Ecto neural progenitor cell (in vitro differentiated cells): ENCODE measurements around the gene CERS3.

Experiments used
- DNase-seq: peaks from one replicate; pipeline ENCODE4 v3.0.0-alpha.2; 2018; ENCODE audit warnings: low spot score

The CERS3 gene

GRCh38 chr15:100529556-100529955, 806 bp upstream of the CERS3 start:
- no peak for DNase-seq

DNA sequence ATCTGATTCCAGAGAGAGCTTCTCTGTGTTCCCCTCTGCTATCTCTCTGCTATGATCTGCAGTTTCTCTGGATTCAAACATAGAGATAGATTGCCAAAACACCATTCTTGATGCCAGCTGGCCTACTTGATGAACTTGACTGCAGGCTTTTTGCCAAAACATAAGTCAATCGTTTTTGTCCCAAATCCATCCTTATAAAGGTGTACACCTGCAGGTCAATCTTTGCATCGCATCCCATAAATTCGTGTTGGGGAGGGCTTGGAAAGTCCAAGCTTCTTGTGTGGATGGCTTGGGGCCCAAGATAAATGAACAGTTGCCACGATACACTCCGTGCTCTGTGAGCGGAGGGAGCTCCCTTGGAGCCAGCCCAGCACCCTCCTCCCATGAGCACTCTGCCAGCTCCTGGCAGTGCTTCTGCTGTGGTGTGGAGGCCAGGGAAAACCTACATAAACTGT, 2.7 kb downstream of the CERS3 start:
- no peak for DNase-seq

DNA sequence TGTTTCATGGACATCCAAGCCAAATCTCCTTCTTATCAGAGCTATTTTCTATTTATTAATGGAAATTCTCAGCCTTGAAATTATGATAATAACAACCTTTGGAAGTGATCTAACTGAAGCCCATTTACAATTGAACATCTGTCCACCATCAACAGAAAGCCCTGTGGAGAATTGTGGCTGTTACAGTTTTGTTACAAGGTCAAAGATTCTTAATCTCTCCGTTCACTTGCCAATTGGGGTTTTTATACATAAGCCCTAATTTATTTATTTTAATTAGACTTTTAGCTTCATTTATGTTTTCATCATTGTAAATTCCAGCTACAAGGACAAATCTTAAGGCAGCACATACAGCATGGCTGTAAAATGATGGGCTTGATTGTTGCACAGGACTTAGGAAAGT, 3.3 kb downstream of the CERS3 start:
- DNase-seq: no peak

DNA sequence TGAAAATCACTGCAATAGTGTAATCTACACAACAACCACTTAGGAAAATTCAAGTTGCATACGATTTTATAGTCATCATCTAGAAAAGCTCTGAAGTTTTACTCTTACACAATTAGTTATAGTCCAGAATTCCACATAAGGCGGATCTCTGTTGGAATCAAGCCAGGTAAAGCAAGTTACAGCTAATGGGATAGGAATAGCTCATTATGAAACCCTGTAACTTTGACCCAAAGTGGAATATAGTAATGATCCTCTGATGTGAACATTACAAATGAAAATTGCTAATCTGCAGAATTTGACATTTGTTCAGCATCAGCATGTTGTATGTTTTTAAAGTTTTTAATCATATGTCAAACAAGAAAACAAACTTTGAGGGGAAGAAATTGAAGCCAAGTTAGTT, 4.4 kb downstream of the CERS3 start:
- no peak for DNase-seq

GRCh38 chr15:100521907-100522306, 6.8 kb downstream of the CERS3 start:
- no peak for DNase-seq

DNA sequence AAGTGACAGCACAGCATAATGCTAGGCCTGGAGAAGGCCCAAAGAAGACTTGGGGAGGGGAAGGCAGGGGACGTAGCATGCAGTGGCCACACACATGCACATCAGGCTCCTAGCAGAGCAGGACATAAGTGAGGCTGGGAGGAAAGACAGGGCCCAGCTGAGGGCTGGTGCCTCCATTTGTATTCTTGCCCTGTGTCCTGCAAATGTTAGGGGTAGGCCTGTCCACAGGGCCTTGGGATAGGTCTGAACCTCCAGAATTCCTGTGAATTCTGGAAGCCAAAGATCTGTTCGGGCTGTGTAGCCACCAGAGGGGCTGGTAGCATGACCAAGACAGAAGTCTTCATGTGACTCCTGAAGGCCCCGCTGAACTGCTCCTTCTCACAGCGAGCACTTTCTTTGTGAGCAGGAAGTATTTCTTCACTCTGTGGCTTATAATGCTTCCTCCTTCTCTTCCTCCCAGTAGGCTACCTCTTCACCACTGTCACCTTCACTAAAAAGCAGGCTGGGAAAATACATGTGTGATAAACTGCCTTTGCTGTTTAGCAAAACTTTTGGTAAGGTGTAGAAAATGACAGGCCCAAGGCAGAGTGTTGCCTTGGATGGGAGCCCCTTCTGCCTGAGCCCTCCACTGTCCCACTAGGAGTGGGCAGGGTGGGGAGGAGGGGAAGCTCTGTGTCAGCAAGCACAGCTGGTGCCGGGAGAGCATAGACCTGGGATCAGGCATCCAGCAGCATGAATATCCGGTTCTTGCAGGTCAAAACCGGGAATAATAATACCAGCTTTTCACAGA, 8.4 kb downstream of the CERS3 start:
- no peak for DNase-seq

- DNase-seq: no peak
Observed at GRCh38 chr15:100517846-100518245, 10.9 kb downstream of the CERS3 start.

- no peak for DNase-seq
Observed at GRCh38 chr15:100516643-100517512, 11.9 kb downstream of the CERS3 start.

- no peak for DNase-seq
Observed at GRCh38 chr15:100515758-100516157, 13.0 kb downstream of the CERS3 start.

GRCh38 chr15:100508641-100509300, 20.0 kb downstream of the CERS3 start:
- DNase-seq: no peak

- DNase-seq: no peak
Observed at GRCh38 chr15:100502651-100503050, 26.1 kb downstream of the CERS3 start.

GRCh38 chr15:100501117-100501516, 27.6 kb downstream of the CERS3 start:
- no peak for DNase-seq

DNA sequence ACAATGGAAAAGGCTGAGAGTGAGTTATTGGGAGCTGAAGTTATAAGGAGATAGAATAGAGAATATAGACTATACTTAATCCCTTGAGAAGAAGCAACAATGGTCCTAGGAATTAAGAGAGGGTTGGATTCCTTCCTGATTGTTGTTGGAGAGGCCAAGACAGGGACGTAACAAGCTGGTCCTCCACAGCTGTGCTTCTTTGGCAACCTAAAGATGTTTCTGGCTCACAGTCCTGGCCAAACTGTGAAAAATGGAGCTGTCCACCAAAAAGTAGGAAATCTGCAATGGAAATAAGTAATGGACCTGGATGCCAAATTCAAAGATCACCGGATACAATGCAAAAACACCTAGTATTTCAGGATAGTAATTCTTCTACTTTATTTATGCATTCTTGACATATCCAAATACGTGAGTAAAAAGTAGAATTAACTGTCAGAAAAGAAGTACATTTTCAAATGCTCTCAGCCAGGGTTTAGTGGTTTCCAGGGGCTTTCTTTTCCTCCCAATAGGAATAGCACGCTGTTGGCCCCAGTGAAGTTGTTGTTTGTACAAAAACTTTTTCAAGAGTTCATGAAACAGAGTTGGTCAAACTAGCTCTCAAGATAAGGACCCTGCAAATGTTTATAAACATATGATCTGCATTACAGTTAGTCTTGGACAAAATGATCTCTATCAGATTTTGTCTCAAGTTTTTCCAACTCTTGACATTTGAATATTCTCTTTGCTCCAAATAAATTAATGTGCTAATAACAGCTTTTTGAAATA, 28.3 kb downstream of the CERS3 start:
- DNase-seq: no peak

- no peak for DNase-seq
Observed at GRCh38 chr15:100495861-100496260, 32.9 kb downstream of the CERS3 start.

- no peak for DNase-seq
Observed at GRCh38 chr15:100493213-100493612, 35.5 kb downstream of the CERS3 start.

DNA sequence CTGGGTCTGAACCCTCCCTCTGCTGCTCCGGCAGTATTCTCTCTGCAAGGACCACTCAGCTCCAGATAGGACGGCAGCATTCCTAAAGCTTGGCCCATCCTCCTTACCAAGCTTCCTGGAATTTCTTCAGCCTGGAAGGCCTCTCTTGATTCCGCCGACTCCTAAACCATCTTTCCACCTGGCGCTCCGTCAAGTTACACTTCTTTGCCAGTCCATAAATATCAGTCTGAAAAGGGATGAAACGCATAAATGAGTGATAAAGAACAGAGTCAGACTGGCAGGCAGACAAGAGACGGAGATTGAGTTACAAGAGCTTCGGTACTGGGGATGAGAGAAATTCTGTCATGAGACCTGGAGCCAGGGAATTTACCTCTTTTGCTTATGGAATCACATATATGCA, 44.3 kb downstream of the CERS3 start:
- no peak for DNase-seq

DNA sequence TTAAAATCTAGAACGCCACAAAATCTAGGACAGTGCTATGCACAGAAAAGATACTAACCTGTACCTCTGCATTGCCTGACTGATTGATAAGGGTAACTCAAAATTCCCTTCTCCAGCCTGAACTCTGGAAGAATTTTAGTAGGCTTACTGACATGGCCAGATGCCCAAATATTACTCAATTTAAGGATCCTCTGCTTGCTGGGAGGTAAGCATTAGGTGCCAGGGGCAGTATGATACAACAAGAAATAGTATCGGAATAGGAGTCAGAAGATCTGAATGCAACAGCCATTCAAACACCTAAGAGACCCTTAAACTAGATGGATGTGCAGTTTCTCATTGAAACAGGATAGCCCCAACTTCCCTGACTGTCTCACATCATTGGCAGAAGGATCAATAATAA, 45.4 kb downstream of the CERS3 start:
- DNase-seq: no peak

DNA sequence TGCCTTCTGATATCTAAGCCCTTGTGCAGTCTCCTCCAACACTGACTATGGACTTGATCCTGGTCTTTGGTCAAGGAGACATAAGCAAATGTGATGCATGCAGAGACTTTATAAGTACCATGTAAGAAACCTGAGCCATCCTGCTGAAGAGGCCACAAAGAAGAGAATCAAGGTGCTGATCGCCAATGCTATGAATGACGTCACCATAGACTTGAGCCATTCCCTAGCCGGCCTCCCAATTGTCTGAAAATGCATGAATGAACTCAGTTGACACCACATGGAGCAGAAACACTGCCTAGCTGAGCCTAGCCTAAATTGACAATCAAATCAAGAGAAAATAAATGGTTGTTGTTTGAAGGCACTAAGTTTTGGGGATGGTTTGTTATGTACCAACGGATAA, 51.9 kb downstream of the CERS3 start:
- DNase-seq: no peak

DNA sequence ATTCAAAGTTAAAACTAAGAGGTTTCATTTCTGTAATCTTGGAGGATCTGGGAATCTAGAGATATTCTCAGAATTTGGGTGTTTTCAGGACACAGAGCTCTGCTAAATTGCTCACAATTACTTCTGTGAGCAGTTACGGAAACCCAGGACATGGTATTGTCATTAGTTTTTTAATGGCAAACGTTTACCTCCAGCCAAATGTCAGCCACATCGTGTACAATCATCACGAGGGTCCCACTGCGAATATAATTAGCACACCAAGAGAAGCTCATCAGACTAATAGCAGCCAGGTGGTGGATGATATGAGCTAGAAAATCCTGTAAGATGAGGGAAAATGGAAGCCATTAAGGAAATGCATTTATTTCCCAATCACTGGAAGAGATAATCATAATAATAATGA, 56.0 kb downstream of the CERS3 start:
- DNase-seq: no peak

DNA sequence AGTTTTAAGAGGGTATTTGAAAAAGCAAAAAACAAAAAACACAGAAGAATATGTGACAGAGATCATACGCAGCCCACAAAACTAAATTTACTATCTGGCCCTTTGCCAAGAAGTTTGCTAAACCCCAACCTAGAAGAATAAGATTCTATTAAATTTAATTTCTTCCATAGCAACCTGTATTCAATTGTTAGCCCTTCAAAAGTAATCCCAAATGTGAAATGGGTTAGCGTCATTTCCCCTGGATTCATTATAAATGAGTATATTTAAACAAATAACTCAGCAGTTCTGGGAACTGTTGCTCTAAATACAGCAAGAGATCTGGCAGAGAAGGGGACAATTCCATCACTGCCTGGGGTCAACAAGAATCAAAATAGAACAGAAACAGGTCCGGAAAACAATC, 56.8 kb downstream of the CERS3 start:
- no peak for DNase-seq

DNA sequence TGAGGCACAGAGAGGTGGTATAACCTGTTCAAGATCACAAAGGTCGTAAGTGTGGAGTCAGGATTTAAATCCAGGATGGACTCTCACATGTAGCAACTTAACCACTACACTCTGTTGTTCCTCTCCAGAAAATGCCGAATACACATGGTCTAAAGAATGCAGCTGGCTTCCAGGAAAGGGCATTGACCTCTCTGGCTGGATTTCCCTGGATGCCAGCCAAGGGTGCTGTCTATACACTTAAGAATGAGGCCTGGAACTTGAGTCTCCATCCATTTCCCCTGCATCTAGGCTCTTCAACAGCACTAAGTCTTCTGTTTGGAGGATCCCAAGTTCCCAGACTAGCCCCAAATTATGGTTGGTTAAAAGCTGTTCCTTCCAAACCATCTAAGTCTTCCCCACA, 60.5 kb downstream of the CERS3 start:
- DNase-seq: no peak

- no peak for DNase-seq
Observed at GRCh38 chr15:100466073-100466472, 62.7 kb downstream of the CERS3 start.
